Endothelial cell of umbilical vein (primary cell): ENCODE results near the gene GNA12. TPM values are rescaled to one million over a fixed set of nuclear protein-coding genes. Genes with fewer than 3 reads are reported as not detected.

Experiments
- BruUV-seq: library from RNA; stranded (reverse); fragments of 400-500 nt; replicated peaks from 2 replicates; lab custom pipeline; 2021; lab: Mats Ljungman, UMichigan
- CTCF ChIA-PET: fragments of 300-600, 350-600 bp; sonication (Branson Sonifier 250); formaldehyde crosslinking; loops from one replicate; lab custom pipeline; 2021; ENCODE audit warnings: antibody characterized with exemption, inconsistent platforms; lab: Charles Lee
- POLR2A ChIA-PET: fragments of 300-600, 350-600 bp; sonication (Branson Sonifier 250); formaldehyde crosslinking; loops from one replicate; lab custom pipeline; 2021; ENCODE audit warnings: antibody characterized with exemption, inconsistent platforms; lab: Charles Lee
- DNase-seq: peaks from one replicate; pipeline ENCODE4 v3.0.0-alpha.2; 2011; ENCODE audit warnings: low read depth, low spot score
- FAIRE-seq: peaks from 2 replicates; lab custom pipeline; 2011; peaks lifted over from hg19 to GRCh38; lab: Jason Lieb, UNC
- H2AFZ ChIP-seq: 2 replicates; pipeline ENCODE4 v1.6.0; 2012; ENCODE audit warnings: low read depth, low read length, control low read depth, inconsistent platforms
- H3K27ac ChIP-seq: 2 replicates; pipeline ENCODE4 v1.5.1; 2011; ENCODE audit warnings: low read depth, mild to moderate bottlenecking, control low read depth, low read length, moderate library complexity; ENCODE audit not compliant: insufficient read depth
- H3K27me3 ChIP-seq, 2 experiments: 2 replicates each; pipeline versions ENCODE4 v1.6.0 to v1.6.1; 2011; ENCODE audit warnings: low read length in 2 of 2, mixed read lengths in 1 of 2; ENCODE audit not compliant: control insufficient read depth in 2 of 2, insufficient read depth in 2 of 2
- H3K36me3 ChIP-seq, 2 experiments: 2 replicates in 1 of 2; 3 replicates in 1 of 2; pipeline ENCODE4 v1.5.1; 2011; ENCODE audit warnings: low read length in 2 of 2, mild to moderate bottlenecking in 1 of 2, moderate library complexity in 1 of 2; ENCODE audit not compliant: control insufficient read depth in 2 of 2, insufficient read depth in 2 of 2; ENCODE audit errors: extremely low read depth in 1 of 2
- H3K4me1 ChIP-seq: 3 replicates; pipeline ENCODE4 v1.5.1; 2011; ENCODE audit warnings: mild to moderate bottlenecking, low read length; ENCODE audit not compliant: control insufficient read depth, insufficient read depth; ENCODE audit errors: extremely low read depth
- H3K4me2 ChIP-seq: 2 replicates; pipeline ENCODE4 v1.6.1; 2011; ENCODE audit warnings: low read length, control low read depth, mixed read lengths; ENCODE audit not compliant: insufficient read depth
- H3K4me3 ChIP-seq, 3 experiments: fragments of 200-600 bp in 1 of 3; sonication (generic), shearing (Covaris generic) in 1 of 3; replicated peaks in 1 of 3; 2 replicates each; pipeline ENCODE4 v1.5.1; 2011 to 2016; ENCODE audit warnings: control low read depth in 3 of 3, low read length in 3 of 3, mild to moderate bottlenecking in 2 of 3, inconsistent platforms in 1 of 3, low read depth in 1 of 3, moderate library complexity in 1 of 3; ENCODE audit not compliant: insufficient read depth in 1 of 3
- H3K79me2 ChIP-seq: 2 replicates; pipeline ENCODE4 v1.6.0; 2012; ENCODE audit warnings: low read length, inconsistent platforms; ENCODE audit not compliant: control insufficient read depth, insufficient read depth
- H3K9ac ChIP-seq: replicated peaks from 2 replicates; pipeline ENCODE3; 2011; ENCODE audit warnings: low read length, control low read depth; ENCODE audit not compliant: insufficient read depth; ENCODE audit errors: extremely low read depth
- H3K9me1 ChIP-seq: replicated peaks from 3 replicates; pipeline ENCODE4 v1.6.0; 2011; ENCODE audit warnings: mild to moderate bottlenecking, low read length; ENCODE audit not compliant: control insufficient read depth, insufficient read depth; ENCODE audit errors: extremely low read depth
- H3K9me3 ChIP-seq: replicated peaks from 2 replicates; pipeline ENCODE4 v1.5.1; 2012; ENCODE audit warnings: low read length, inconsistent platforms; ENCODE audit not compliant: control insufficient read depth, insufficient read depth
- H4K20me1 ChIP-seq: replicated peaks from 2 replicates; pipeline ENCODE3; 2011; ENCODE audit warnings: mild to moderate bottlenecking, low read length; ENCODE audit not compliant: control insufficient read depth, insufficient read depth; ENCODE audit errors: extremely low read depth
- CTCF ChIP-seq, 2 donors: IDR thresholded peaks; 1 replicate in 1 of 2; 2 replicates in 1 of 2; pipeline ENCODE4 v1.5.1; 2011; ENCODE audit warnings: low read length in 2 of 2, mild to moderate bottlenecking in 2 of 2, moderate library complexity in 2 of 2, control low read depth in 1 of 2, inconsistent platforms in 1 of 2, low read depth in 1 of 2; ENCODE audit not compliant: insufficient read depth in 1 of 2; ENCODE audit errors: extremely low read depth in 1 of 2
- GATA2 ChIP-seq: IDR thresholded peaks from 2 replicates; pipeline ENCODE4 v1.7.0; 2011; ENCODE audit warnings: low read depth, mild to moderate bottlenecking, moderate library complexity, mixed read lengths, low read length; ENCODE audit not compliant: insufficient read length, insufficient read depth
- JUN ChIP-seq: IDR thresholded peaks from 2 replicates; pipeline ENCODE4 v1.6.1; 2011; ENCODE audit warnings: borderline replicate concordance, low read depth; ENCODE audit not compliant: insufficient read length, insufficient read depth
- POLR2A ChIP-seq: IDR thresholded peaks from 2 replicates; pipeline ENCODE4 v1.6.1; 2012; ENCODE audit warnings: low read depth, mild to moderate bottlenecking, control low read depth, low read length
- dilution Hi-C: fragments of 300-500 bp; cut with MboI; formaldehyde crosslinking; loops from one replicate; pipeline ENCODE4 v1.15.0; 2019; ENCODE audit warnings: low sequenced_read_pairs; ENCODE audit not compliant: extremely low pct_ligation_motif_present
- intact Hi-C: fragments of 100-400 bp; cut with micrococcal nuclease; formaldehyde crosslinking; loops from one replicate; pipeline ENCODE4 v1.10.0; 2022
- polyA plus RNA-seq, 4 experiments: library from polyadenylated mRNA; depleted of rRNA in 3 of 4; stranded (reverse) in 3 of 4; unstranded in 1 of 4; fragments of >200 nt; gene quantifications; 2 replicates each; pipeline versions ENCODE4 v1.2.1 to v1.2.3, GENCODE V29; 2011 to 2012; ENCODE audit warnings: missing spikeins in 1 of 4
- total RNA-seq: library from RNA; stranded (reverse); gene quantifications from 2 replicates; pipeline ENCODE4 v1.2.3, GENCODE V29; 2021

The GNA12 gene
- total and polyA plus RNA-seq, 2 donors (not counting 3 experiments of a cell fraction or from before 2014, with no cell fraction given), result 63.0 to 75.1 TPM

GRCh38 chr7:2775785-2776184 lies 68.3 kb downstream of the GNA12 start:
- ChIA-PET POLR2A (no interaction called here), CTCF (interaction anchor here (1.7 kb wide), 1 partner anchor 12 kb away, joined by 5 read pairs; no protein-coding TSS in a partner anchor)
- Histone ChIP-seq H3K9me3 (no peaks in the 10 kb centered on the region), H3K9me1 (no peaks in the 10 kb centered on the region), H3K4me2 (no peak overlapping the region), H3K4me3 (no peak overlapping the region), H3K27ac (no peak overlapping the region), H3K36me3 (peaks cover 0 to 9% of the 10 kb centered on the region in 2 experiments), H3K79me2 (peaks cover 1% of the 10 kb centered on the region), H3K4me1 (no peaks in the 10 kb centered on the region), H3K9ac (no peak overlapping the region), H3K27me3 (no peaks in the 10 kb centered on the region), H2AFZ (no peak overlapping the region), H4K20me1 (no peaks in the 10 kb centered on the region)
- FAIRE-seq (no peak), DNase-seq (no peak)
- intact Hi-C loops, result no loop called here
- no TSS peak for BruUV-seq
- TF ChIP-seq POLR2A, result no peak
- TF ChIP-seq CTCF (IDR thresholded peaks at IDR 0.05; ENCODE audit: extremely low read depth in 1 of 2, insufficient read depth in 1 of 2, low read depth in 1 of 2, low read length in 2 of 2), result no peak
- TF ChIP-seq JUN, result no peak
- dilution Hi-C loops, result no loop called here

GRCh38 chr7:2775376-2775775 lies 68.7 kb downstream of the GNA12 start:
- DNase-seq (no peak), FAIRE-seq (no peak)
- Histone ChIP-seq H3K4me1 (no peaks in the 10 kb centered on the region), H3K4me3 (no peak overlapping the region), H4K20me1 (no peaks in the 10 kb centered on the region), H3K27me3 (no peaks in the 10 kb centered on the region), H3K79me2 (no peaks in the 10 kb centered on the region), H3K36me3 (peaks cover 0 to 7% of the 10 kb centered on the region in 2 experiments), H3K27ac (no peak overlapping the region), H3K9me1 (no peaks in the 10 kb centered on the region), H3K9ac (no peak overlapping the region), H3K9me3 (no peaks in the 10 kb centered on the region), H2AFZ (no peak overlapping the region), H3K4me2 (no peak overlapping the region)
- POLR2A ChIA-PET, result no interaction called here
- no TSS peak for BruUV-seq
- CTCF ChIA-PET, result interaction anchor here (1.7 kb wide), 1 partner anchor 12 kb away, joined by 5 read pairs; no protein-coding TSS in a partner anchor
- TF ChIP-seq CTCF (IDR thresholded peaks at IDR 0.05; ENCODE audit: extremely low read depth in 1 of 2, insufficient read depth in 1 of 2, low read depth in 1 of 2, low read length in 2 of 2) (no peak), GATA2 (no peak), POLR2A (no peak)
- intact Hi-C loops (no loop called here), dilution Hi-C loops (no loop called here)
